ENCODE data around the gene EFCAB6. TPM values are rescaled to one million over a fixed set of nuclear protein-coding genes. Genes with fewer than 3 reads are reported as not detected.

EFCAB6 gene
- total RNA-seq, 1 donor from 2014 or later = 1.1 TPM

DNA sequence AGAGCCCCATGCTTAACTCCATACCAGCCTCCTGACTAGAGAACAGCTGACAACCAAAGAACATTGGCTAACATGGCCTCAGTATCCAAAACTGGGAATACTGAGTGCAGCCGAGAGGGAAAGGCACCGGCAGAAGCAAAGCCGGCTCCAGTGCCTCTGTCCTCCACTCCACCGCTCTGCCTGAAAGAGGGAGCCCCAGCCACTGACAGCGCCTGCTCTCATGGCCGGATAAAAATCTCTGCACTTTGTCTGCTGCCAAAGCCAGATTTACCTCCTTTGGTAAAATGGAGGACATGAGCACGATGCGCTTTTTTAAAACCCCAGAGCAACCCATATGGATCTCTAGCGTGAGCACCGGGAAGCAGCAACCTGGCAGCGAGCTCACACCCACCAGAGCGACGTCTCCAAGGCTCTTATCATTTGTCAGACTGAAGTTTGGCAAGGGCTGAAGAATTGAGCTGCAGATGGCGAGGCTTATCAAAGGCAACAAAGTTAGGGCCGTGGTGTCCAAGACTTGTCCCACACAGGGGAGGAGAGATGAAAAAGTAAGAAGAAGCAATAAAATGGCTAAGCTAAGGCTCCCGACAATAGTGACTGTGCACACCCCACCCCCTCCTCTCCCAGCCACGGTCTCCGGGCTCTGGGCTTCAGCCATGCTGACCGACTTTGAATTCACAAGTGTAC, 71.4 kb downstream of the EFCAB6 start:
- TF ChIP-seq, protein P1, sequence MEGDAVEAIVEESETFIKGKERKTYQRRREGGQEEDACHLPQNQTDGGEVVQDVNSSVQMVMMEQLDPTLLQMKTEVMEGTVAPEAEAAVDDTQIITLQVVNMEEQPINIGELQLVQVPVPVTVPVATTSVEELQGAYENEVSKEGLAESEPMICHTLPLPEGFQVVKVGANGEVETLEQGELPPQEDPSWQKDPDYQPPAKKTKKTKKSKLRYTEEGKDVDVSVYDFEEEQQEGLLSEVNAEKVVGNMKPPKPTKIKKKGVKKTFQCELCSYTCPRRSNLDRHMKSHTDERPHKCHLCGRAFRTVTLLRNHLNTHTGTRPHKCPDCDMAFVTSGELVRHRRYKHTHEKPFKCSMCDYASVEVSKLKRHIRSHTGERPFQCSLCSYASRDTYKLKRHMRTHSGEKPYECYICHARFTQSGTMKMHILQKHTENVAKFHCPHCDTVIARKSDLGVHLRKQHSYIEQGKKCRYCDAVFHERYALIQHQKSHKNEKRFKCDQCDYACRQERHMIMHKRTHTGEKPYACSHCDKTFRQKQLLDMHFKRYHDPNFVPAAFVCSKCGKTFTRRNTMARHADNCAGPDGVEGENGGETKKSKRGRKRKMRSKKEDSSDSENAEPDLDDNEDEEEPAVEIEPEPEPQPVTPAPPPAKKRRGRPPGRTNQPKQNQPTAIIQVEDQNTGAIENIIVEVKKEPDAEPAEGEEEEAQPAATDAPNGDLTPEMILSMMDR (IDR thresholded peaks at IDR 0.05) = no peak
- no peaks in the 10 kb centered on the region for H3K4me1 Mint-ChIP-seq (ENCODE audit: low read depth)
- no peak for DNase-seq (ENCODE audit: low spot score)
- H3K27ac Mint-ChIP-seq (ENCODE audit: unreplicated experiment) = no peak overlapping the region
- no peak overlapping the region for H3K4me3 Mint-ChIP-seq (ENCODE audit: unreplicated experiment)
- H3K9me3 Mint-ChIP-seq (ENCODE audit: low read depth) = no peaks in the 10 kb centered on the region
- H3K36me3 Mint-ChIP-seq (ENCODE audit: low read depth) = no peaks in the 10 kb centered on the region
- H3K27me3 Mint-ChIP-seq (ENCODE audit: low read depth) = peaks cover 8% of the 10 kb centered on the region

DNA sequence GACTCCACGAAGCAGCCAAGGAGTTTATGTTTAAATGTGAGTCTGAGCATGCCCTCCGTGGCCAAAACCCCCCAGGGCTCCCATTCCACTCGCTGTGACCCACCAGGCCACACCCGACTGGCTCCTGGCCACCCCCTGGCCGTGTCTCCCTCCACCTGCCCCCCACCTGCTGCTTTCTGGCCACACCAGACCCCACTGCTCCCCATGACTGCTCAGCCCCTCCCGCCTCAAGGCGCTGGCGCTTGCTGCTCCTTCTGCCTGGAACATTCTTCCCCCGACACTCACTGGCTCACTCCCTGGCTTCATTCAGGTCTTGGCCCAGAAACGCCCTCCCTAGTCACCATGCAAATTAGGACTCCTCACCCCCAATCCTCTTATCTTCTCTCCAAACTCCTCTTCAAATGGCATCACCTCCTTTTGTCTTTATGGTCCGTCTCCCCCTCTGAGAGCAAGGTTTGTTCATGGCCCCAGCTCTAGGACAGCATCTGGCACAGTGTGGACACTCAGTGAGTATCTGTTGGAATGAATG, 72.2 kb downstream of the EFCAB6 start:
- Mint-ChIP-seq H3K36me3 (ENCODE audit: low read depth) (no peaks in the 10 kb centered on the region), H3K27me3 (ENCODE audit: low read depth) (peaks cover 4% of the 10 kb centered on the region), H3K9me3 (ENCODE audit: low read depth) (no peaks in the 10 kb centered on the region), H3K4me1 (ENCODE audit: low read depth) (no peaks in the 10 kb centered on the region), H3K27ac (ENCODE audit: unreplicated experiment) (no peak overlapping the region), H3K4me3 (ENCODE audit: unreplicated experiment) (no peak overlapping the region)
- TF ChIP-seq, protein P1 (IDR thresholded peaks at IDR 0.05) = no peak
- no peak for DNase-seq (ENCODE audit: low spot score)

DNA sequence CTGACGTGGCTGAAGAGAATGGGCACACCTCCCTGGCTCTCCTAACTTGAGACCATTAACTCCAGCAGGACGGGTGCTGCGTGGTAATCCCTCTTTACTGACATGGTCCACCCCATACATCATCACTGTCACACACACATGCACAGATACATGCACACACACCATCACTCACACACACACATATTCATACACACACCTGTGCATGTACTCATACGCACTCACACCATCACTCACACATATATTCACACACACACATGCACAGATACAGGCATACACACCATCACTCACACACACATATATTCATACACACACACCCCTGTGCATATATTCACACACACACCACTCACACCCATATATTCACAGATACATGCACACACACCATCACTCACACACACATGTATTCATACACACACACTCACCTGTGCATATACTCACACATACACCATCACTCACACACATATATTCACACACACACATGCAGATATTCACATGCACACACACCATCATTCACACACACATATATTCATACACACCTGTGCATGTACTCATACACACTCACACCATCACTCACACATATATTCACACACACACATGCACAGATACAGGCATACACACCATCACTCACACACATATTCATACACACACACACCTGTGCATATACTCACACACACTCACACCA, 74.8 kb downstream of the EFCAB6 start:
- Mint-ChIP-seq H3K27ac (ENCODE audit: unreplicated experiment) (no peak overlapping the region), H3K4me3 (ENCODE audit: unreplicated experiment) (no peak overlapping the region), H3K27me3 (ENCODE audit: low read depth) (no peaks in the 10 kb centered on the region), H3K9me3 (ENCODE audit: low read depth) (no peaks in the 10 kb centered on the region), H3K36me3 (ENCODE audit: low read depth) (no peaks in the 10 kb centered on the region), H3K4me1 (ENCODE audit: low read depth) (no peaks in the 10 kb centered on the region)
- TF ChIP-seq, protein P1 (IDR thresholded peaks at IDR 0.05) = no peak
- DNase-seq (ENCODE audit: low spot score) = no peak

DNA sequence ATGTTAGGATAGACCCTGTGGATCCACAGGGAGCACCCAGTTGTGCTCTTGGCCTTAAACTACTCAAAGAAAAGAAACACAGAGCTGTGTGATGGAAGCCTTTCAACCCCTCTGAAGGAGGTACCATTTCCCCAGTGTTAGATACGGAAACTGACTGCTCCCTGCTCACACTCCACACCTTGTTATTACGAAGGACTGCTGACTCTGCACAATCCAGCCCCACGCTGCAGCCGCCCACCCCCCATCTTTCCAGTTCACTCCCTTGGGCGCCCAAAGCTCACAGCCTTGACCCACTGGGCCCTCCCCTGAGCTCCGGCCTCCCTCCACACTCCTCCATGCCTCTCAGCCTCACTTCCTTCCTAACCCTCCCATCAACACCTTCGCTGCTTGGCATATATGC, 75.5 kb downstream of the EFCAB6 start:
- Mint-ChIP-seq H3K27me3 (ENCODE audit: low read depth) (peaks cover 3% of the 10 kb centered on the region), H3K27ac (ENCODE audit: unreplicated experiment) (no peak overlapping the region), H3K36me3 (ENCODE audit: low read depth) (no peaks in the 10 kb centered on the region), H3K9me3 (ENCODE audit: low read depth) (no peaks in the 10 kb centered on the region), H3K4me1 (ENCODE audit: low read depth) (no peaks in the 10 kb centered on the region), H3K4me3 (ENCODE audit: unreplicated experiment) (no peak overlapping the region)
- TF ChIP-seq, protein P1 (IDR thresholded peaks at IDR 0.05) = no peak
- DNase-seq (ENCODE audit: low spot score) = no peak

DNA sequence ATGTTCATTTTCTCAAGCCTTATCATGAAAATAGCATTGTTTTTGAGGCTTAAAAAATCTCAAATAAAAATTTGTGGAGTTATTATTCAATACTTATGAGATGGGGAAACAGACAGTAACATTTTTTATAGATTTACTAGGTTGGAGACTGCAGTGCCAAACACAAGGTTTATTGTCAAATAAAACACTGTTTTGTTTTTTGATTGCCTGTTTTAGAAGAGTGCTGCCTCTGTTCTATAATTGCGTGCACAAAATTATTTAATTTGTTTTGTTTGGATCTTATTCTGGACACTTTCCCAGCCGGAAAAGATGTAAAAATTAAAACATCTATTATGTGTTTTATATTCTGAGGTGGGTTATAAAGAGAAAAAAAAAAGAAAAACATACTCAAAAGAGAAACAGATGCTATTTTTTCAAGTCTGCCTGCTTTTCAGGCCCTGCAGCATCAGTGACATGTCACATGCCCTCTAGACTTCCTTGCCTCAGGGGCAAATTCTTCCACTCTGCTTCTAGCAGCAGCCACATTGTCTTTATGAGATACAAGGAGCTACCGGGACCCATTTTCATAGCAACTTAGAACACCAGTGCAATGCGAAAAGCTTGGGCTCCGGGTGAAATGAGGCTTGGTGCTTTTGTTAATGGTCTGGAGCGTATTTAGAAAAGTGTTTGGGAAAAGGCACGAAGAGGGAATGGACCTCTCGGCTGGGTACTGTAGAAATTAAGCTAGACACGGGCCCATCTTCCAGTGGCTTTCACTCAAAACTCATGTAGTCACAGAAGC, 77.5 kb downstream of the EFCAB6 start:
- H3K27me3 Mint-ChIP-seq (ENCODE audit: low read depth) = peaks cover 11% of the 10 kb centered on the region
- TF ChIP-seq, protein P1 (IDR thresholded peaks at IDR 0.05) = no peak
- no peaks in the 10 kb centered on the region for H3K4me1 Mint-ChIP-seq (ENCODE audit: low read depth)
- no peak for DNase-seq (ENCODE audit: low spot score)
- no peak overlapping the region for H3K4me3 Mint-ChIP-seq (ENCODE audit: unreplicated experiment)
- H3K36me3 Mint-ChIP-seq (ENCODE audit: low read depth) = peaks cover 1% of the 10 kb centered on the region
- H3K9me3 Mint-ChIP-seq (ENCODE audit: low read depth) = no peaks in the 10 kb centered on the region
- H3K27ac Mint-ChIP-seq (ENCODE audit: unreplicated experiment) = no peak overlapping the region

Data from chondrocyte (in vitro differentiated cells).